Activated CD8-positive, alpha-beta memory T cell treated with anti-CD3 and anti-CD28 coated beads for 24 hours (primary cell): ENCODE measurements around the gene BRIP1.
"Not testable (repeated sequence)": the region's sequence is repeated elsewhere in the genome, so short reads cannot be mapped to it uniquely, and the experiment has no call there.

Experiments
- DNase-seq: peaks from one replicate; pipeline ENCODE4 v3.0.0-alpha.2; 2020

BRIP1 gene

GRCh38 chr17:61754124-61754523 is 109.2 kb downstream of the BRIP1 start:
- DNase-seq = no peak

- no peak for DNase-seq
Observed at GRCh38 chr17:61753696-61754095, 109.6 kb downstream of the BRIP1 start.

GRCh38 chr17:61750656-61751055 is 112.7 kb downstream of the BRIP1 start:
- DNase-seq = no peak

- no peak for DNase-seq
Observed at GRCh38 chr17:61749823-61750404, 113.4 kb downstream of the BRIP1 start.

- DNase-seq = no peak
Observed at GRCh38 chr17:61746248-61746985, 116.9 kb downstream of the BRIP1 start.

GRCh38 chr17:61744804-61745203 is 118.5 kb downstream of the BRIP1 start:
- DNase-seq = no peak

- no peak for DNase-seq
Observed at GRCh38 chr17:61744252-61744651, 119.1 kb downstream of the BRIP1 start.

GRCh38 chr17:61743766-61744165 is 119.6 kb downstream of the BRIP1 start:
- no peak for DNase-seq

- DNase-seq = no peak
Observed at GRCh38 chr17:61739002-61739401, 124.3 kb downstream of the BRIP1 start.

- no peak for DNase-seq
Observed at GRCh38 chr17:61738249-61738648, 125.1 kb downstream of the BRIP1 start.

GRCh38 chr17:61737820-61738219 is 125.5 kb downstream of the BRIP1 start:
- no peak for DNase-seq

GRCh38 chr17:61736438-61736837 is 126.9 kb downstream of the BRIP1 start:
- no peak for DNase-seq

GRCh38 chr17:61735807-61736206 is 127.5 kb downstream of the BRIP1 start:
- no peak for DNase-seq

GRCh38 chr17:61734466-61734865 is 128.9 kb downstream of the BRIP1 start:
- no peak for DNase-seq

- no peak for DNase-seq
Observed at GRCh38 chr17:61734012-61734411, 129.3 kb downstream of the BRIP1 start.

- no peak for DNase-seq
Observed at GRCh38 chr17:61733021-61733420, 130.3 kb downstream of the BRIP1 start.

GRCh38 chr17:61732169-61732568 is 131.2 kb downstream of the BRIP1 start:
- no peak for DNase-seq

GRCh38 chr17:61731330-61731729 is 132.0 kb downstream of the BRIP1 start:
- DNase-seq = no peak

GRCh38 chr17:61729690-61730268 is 133.5 kb downstream of the BRIP1 start:
- no peak for DNase-seq

- no peak for DNase-seq
Observed at GRCh38 chr17:61728297-61728836, 135.0 kb downstream of the BRIP1 start.

GRCh38 chr17:61727798-61728197 is 135.5 kb downstream of the BRIP1 start:
- DNase-seq = not testable (repeated sequence)

- DNase-seq = no peak
Observed at GRCh38 chr17:61726977-61727376, 136.4 kb downstream of the BRIP1 start.

- DNase-seq = no peak
Observed at GRCh38 chr17:61724777-61725176, 138.6 kb downstream of the BRIP1 start.

GRCh38 chr17:61723914-61724313 is 139.4 kb downstream of the BRIP1 start:
- DNase-seq = no peak
